ENCODE results near the gene MRPL27. TPM values are rescaled to one million over a fixed set of nuclear protein-coding genes. Genes with fewer than 3 reads are reported as not detected.

The MRPL27 gene
- total RNA-seq, 4 donors from 2014 or later, result 16.4 to 72.1 (median 45.8) TPM

DNA sequence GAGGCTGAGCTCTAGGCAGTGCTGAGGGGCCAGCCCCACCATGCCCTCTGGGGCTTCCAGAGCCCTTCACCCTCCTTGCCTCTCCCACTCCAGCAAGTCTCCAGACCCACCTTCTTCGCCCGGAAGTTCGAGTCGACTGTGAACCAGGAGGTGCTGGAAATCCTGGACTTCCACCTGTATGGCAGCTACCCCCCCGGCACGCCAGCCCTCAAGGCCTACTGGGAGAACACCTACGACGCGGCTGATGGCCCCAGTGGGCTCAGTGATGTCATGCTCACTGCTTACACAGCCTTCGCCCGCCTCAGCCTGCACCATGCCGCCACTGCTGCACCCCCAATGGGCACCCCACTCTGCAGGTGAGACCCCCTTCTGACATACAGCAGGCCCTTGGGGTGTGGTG lies 16.6 kb downstream of the MRPL27 start:
- Histone ChIP-seq H3K4me1 (no peaks in the 10 kb centered on the region), H3K4me3 (no peak overlapping the region), H3K9me3 (no peaks in the 10 kb centered on the region), H3K27me3 (no peaks in the 10 kb centered on the region), H3K36me3 (no peaks in the 10 kb centered on the region), H3K27ac (no peak overlapping the region)
- no peak for DNase-seq
- no peak for TF ChIP-seq POLR2A (IDR thresholded peaks at IDR 0.05)
- TF ChIP-seq, protein P1, sequence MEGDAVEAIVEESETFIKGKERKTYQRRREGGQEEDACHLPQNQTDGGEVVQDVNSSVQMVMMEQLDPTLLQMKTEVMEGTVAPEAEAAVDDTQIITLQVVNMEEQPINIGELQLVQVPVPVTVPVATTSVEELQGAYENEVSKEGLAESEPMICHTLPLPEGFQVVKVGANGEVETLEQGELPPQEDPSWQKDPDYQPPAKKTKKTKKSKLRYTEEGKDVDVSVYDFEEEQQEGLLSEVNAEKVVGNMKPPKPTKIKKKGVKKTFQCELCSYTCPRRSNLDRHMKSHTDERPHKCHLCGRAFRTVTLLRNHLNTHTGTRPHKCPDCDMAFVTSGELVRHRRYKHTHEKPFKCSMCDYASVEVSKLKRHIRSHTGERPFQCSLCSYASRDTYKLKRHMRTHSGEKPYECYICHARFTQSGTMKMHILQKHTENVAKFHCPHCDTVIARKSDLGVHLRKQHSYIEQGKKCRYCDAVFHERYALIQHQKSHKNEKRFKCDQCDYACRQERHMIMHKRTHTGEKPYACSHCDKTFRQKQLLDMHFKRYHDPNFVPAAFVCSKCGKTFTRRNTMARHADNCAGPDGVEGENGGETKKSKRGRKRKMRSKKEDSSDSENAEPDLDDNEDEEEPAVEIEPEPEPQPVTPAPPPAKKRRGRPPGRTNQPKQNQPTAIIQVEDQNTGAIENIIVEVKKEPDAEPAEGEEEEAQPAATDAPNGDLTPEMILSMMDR (IDR thresholded peaks at IDR 0.05), result no peak
- intact Hi-C loops (cut with DNase I; ENCODE audit: low total_unique reads), result no loop called here

DNA sequence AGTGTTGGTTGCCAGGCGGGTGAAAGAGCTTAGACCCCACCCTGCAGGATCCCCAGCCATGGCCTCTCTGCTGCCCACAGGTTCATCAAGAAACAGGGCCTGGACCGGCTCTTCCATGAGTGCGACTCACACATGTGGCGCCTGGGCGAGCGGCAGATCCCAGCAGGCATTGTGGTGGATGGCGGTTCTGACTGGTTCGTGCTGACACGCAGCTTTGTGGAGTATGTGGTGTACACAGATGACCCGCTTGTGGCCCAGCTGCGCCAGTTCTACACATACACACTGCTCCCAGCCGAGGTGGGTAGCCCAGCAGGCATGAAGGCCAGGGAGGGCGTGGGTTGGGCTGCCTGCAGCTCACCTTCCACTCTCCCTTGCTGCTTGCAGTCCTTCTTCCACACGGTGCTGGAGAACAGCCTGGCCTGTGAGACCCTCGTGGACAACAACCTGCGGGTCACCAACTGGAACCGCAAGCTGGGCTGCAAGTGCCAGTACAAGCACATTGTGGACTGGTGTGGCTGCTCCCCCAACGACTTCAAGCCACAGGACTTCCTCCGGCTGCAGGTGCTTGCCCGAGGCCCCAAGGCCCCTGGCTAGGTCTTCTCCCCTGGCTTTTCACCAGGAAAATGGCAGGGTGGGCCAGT lies 17.2 kb downstream of the MRPL27 start:
- DNase-seq, result no peak

DNA sequence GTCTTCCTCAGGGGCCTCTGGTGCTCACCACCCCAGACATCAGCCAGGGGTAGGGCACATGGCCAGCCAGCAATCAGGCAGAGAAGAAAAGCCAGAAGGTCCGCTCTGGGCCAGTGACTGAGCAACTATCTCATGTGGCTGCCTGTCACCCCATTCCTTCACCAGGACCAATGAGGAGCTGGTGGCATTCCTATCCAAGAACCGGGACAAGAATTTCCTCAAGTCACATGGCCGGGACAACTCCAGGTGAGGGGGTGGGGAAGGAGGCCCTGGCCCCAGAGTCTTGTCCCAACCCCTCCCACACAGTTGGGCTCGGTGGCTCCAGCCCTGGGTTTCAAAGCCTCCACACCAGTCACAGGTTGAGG lies 17.7 kb downstream of the MRPL27 start:
- no peak for DNase-seq
- TF ChIP-seq, protein P1 (IDR thresholded peaks at IDR 0.05), result no peak
- no peak for TF ChIP-seq POLR2A (IDR thresholded peaks at IDR 0.05)
- H3K27me3 ChIP-seq, result no peaks in the 10 kb centered on the region
- no peaks in the 10 kb centered on the region for H3K9me3 ChIP-seq
- no peak overlapping the region for H3K4me3 ChIP-seq
- intact Hi-C loops (cut with DNase I; ENCODE audit: low total_unique reads), result no loop called here
- no peaks in the 10 kb centered on the region for H3K36me3 ChIP-seq
- no peaks in the 10 kb centered on the region for H3K4me1 ChIP-seq
- no peak overlapping the region for H3K27ac ChIP-seq

More for the DNA sequence above, 17.2 kb downstream of the MRPL27 start:
- Histone ChIP-seq H3K4me1 (no peaks in the 10 kb centered on the region), H3K9me3 (no peaks in the 10 kb centered on the region), H3K27me3 (no peaks in the 10 kb centered on the region), H3K27ac (no peak overlapping the region), H3K36me3 (no peaks in the 10 kb centered on the region), H3K4me3 (no peak overlapping the region)
- no peak for TF ChIP-seq POLR2A (IDR thresholded peaks at IDR 0.05)
- TF ChIP-seq, protein P1 (IDR thresholded peaks at IDR 0.05), result no peak
- intact Hi-C loops (cut with DNase I; ENCODE audit: low total_unique reads), result no loop called here

DNA sequence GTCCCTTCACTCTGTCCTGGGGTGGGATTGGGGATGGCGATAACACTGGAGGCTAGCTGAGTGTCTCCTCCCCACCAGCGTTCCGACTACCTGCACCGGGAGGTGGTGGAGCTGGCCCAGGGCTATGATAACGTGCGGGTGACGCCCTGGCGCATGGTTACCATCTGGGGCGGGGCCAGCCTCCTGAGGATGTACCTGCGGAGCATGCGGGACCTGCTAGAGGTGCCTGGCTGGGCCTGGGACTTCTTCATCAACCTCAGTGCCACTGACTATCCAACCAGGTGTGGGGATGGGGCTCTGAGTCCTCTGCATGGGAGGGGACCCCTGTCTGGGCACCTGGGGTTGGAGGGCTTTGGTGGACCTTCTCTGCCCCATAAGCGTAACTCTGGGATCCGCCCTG lies 18.2 kb downstream of the MRPL27 start:
- TF ChIP-seq, protein P1 (IDR thresholded peaks at IDR 0.05), result no peak
- TF ChIP-seq POLR2A (IDR thresholded peaks at IDR 0.05), result no peak
- no peaks in the 10 kb centered on the region for H3K36me3 ChIP-seq
- H3K27me3 ChIP-seq, result no peaks in the 10 kb centered on the region
- intact Hi-C loops (cut with DNase I; ENCODE audit: low total_unique reads), result no loop called here
- H3K9me3 ChIP-seq, result no peaks in the 10 kb centered on the region
- H3K27ac ChIP-seq, result no peak overlapping the region
- no peak overlapping the region for H3K4me3 ChIP-seq
- no peaks in the 10 kb centered on the region for H3K4me1 ChIP-seq
- no peak for DNase-seq

DNA sequence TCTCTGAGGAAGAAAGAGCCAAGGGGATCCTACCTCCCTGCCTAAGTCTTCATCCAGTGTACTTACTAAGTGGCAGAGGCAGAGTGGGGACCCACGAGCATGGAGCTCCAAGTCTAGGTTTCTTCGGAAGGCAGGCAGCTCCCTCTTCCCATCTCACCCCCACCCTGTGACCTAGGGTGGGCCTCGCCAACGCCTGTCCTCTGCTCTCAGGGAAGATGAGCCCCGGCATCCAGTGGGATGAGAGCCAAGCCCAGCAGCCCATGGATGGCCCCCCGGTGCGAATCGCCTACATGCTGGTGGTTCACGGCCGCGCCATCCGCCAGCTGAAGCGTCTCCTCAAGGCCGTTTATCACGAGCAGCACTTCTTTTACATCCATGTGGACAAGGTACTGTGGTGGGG lies 18.8 kb downstream of the MRPL27 start:
- no peaks in the 10 kb centered on the region for H3K9me3 ChIP-seq
- no peaks in the 10 kb centered on the region for H3K27me3 ChIP-seq
- intact Hi-C loops (cut with DNase I; ENCODE audit: low total_unique reads), result no loop called here
- no peak for TF ChIP-seq POLR2A (IDR thresholded peaks at IDR 0.05)
- TF ChIP-seq, protein P1 (IDR thresholded peaks at IDR 0.05), result no peak
- no peak for DNase-seq
- no peaks in the 10 kb centered on the region for H3K36me3 ChIP-seq
- no peaks in the 10 kb centered on the region for H3K4me1 ChIP-seq
- H3K4me3 ChIP-seq, result no peak overlapping the region
- no peak overlapping the region for H3K27ac ChIP-seq
